H1 (cell line): ENCODE results near the gene LMAN1. TPM values are rescaled to one million over a fixed set of nuclear protein-coding genes. Genes with fewer than 3 reads are reported as not detected.

Experiments used
- CTCF ChIA-PET: fragments of 300-600 bp; sonication (Branson Sonifier 250); formaldehyde crosslinking; loops from one replicate; lab custom pipeline; 2021; ENCODE audit not compliant: partially characterized antibody; lab: Charles Lee
- POLR2A ChIA-PET: fragments of 300-600 bp; sonication (Branson Sonifier 250); formaldehyde crosslinking; loops from one replicate; lab custom pipeline; 2021; ENCODE audit warnings: inconsistent platforms; ENCODE audit not compliant: partially characterized antibody; lab: Charles Lee
- DNase-seq, 2 experiments: peaks; one replicate each; pipeline versions ENCODE4 v3.0.0 to v3.0.0-alpha.2; 2010 to 2022; ENCODE audit warnings: low spot score in 2 of 2, low read depth in 1 of 2, mixed read lengths in 1 of 2
- FAIRE-seq: peaks from 2 replicates; lab custom pipeline; 2011; peaks lifted over from hg19 to GRCh38; lab: Jason Lieb, UNC
- H2AFZ ChIP-seq: 2 replicates; pipeline ENCODE4 v1.8.1; 2012; ENCODE audit warnings: low read length, inconsistent platforms
- H2AK5ac ChIP-seq: 2 replicates; pipeline ENCODE4 v1.6.1; 2013; ENCODE audit warnings: low read depth, low read length
- H2BK120ac ChIP-seq: replicated peaks from 2 replicates; pipeline ENCODE3; 2013; ENCODE audit warnings: low read depth, low read length, inconsistent platforms
- H2BK12ac ChIP-seq: 2 replicates; pipeline ENCODE4 v1.6.1; 2013; ENCODE audit warnings: low read depth, low read length
- H2BK15ac ChIP-seq: 2 replicates; pipeline ENCODE4 v1.6.1; 2013; ENCODE audit warnings: low read length
- H2BK20ac ChIP-seq: 2 replicates; pipeline ENCODE4 v1.6.1; 2013; ENCODE audit warnings: low read length
- H2BK5ac ChIP-seq: 2 replicates; pipeline ENCODE4 v1.6.1; 2013; ENCODE audit warnings: low read depth, low read length
- H3K14ac ChIP-seq: 2 replicates; pipeline ENCODE4 v1.6.1; 2013; ENCODE audit warnings: inconsistent platforms; ENCODE audit not compliant: insufficient read length
- H3K18ac ChIP-seq: 2 replicates; pipeline ENCODE4 v1.6.1; 2013; ENCODE audit warnings: low read length; ENCODE audit errors: extremely low read depth
- H3K23ac ChIP-seq: 2 replicates; pipeline ENCODE4 v1.6.1; 2013; ENCODE audit warnings: inconsistent platforms; ENCODE audit not compliant: insufficient read length
- H3K23me2 ChIP-seq: 2 replicates; pipeline ENCODE4 v1.6.1; 2013; ENCODE audit warnings: low read depth, low read length
- H3K27ac ChIP-seq: 2 replicates; pipeline ENCODE4 v1.6.1; 2011; ENCODE audit warnings: low read depth, low read length, inconsistent platforms
- H3K27me3 ChIP-seq, 4 experiments: replicated peaks in 1 of 4; 1 replicate in 1 of 4; 2 replicates in 3 of 4; pipeline versions ENCODE4 v1.6.1 to v1.8.1; 2011 to 2013; ENCODE audit warnings: low read length in 3 of 4, mild to moderate bottlenecking in 3 of 4, inconsistent platforms in 2 of 4, mixed read lengths in 2 of 4, moderate library complexity in 1 of 4; ENCODE audit not compliant: control insufficient read depth in 3 of 4, insufficient read depth in 3 of 4; ENCODE audit errors: extremely low read depth in 1 of 4
- H3K36me3 ChIP-seq, 4 experiments: 2 replicates each; pipeline versions ENCODE4 v1.6.1 to v1.8.1; 2011 to 2013; ENCODE audit warnings: mild to moderate bottlenecking in 4 of 4, low read length in 3 of 4, moderate library complexity in 2 of 4, control low read depth in 1 of 4, inconsistent platforms in 1 of 4; ENCODE audit not compliant: insufficient read depth in 4 of 4, control insufficient read depth in 2 of 4
- H3K4ac ChIP-seq: replicated peaks from 2 replicates; pipeline ENCODE3; 2013; ENCODE audit warnings: low read length, low read depth, mixed read lengths, inconsistent platforms; ENCODE audit not compliant: insufficient read length
- H3K4me1 ChIP-seq, 4 experiments: replicated peaks in 1 of 4; 1 replicate in 1 of 4; 2 replicates in 3 of 4; pipeline versions ENCODE4 v1.6.1 to v1.8.1; 2011 to 2013; ENCODE audit warnings: low read length in 3 of 4, inconsistent platforms in 2 of 4, mixed read lengths in 1 of 4; ENCODE audit not compliant: insufficient read depth in 4 of 4, control insufficient read depth in 3 of 4
- H3K4me2 ChIP-seq, 2 experiments: 2 replicates each; pipeline versions ENCODE4 v1.6.1 to v1.8.1; 2011 to 2013; ENCODE audit warnings: low read depth in 2 of 2, low read length in 2 of 2, control low read depth in 1 of 2, inconsistent platforms in 1 of 2, mild to moderate bottlenecking in 1 of 2; ENCODE audit not compliant: insufficient read depth in 1 of 2
- H3K4me3 ChIP-seq, 4 experiments: fragments of 200-600, 300-600 bp in 1 of 4; sonication (generic), shearing (Covaris generic), sonication (Bioruptor Twin) in 1 of 4; 2 replicates each; pipeline versions ENCODE4 v1.5.1 to v1.8.1; 2011 to 2016; ENCODE audit warnings: low read length in 4 of 4, low read depth in 3 of 4, control low read depth in 2 of 4, inconsistent platforms in 2 of 4, mild to moderate bottlenecking in 2 of 4, mixed read lengths in 1 of 4, moderate library complexity in 1 of 4; ENCODE audit not compliant: insufficient read depth in 2 of 4; ENCODE audit errors: extremely low read depth in 1 of 4
- H3K56ac ChIP-seq: replicated peaks from 2 replicates; pipeline ENCODE3; 2013; ENCODE audit warnings: low read depth, mild to moderate bottlenecking, mixed read lengths, low read length, inconsistent platforms; ENCODE audit not compliant: insufficient read length
- H3K79me1 ChIP-seq: 2 replicates; pipeline ENCODE4 v1.6.1; 2013; ENCODE audit warnings: low read depth, low read length, control low read depth
- H3K79me2 ChIP-seq, 2 experiments: 2 replicates each; pipeline versions ENCODE4 v1.6.1 to v1.8.1; 2012 to 2013; ENCODE audit warnings: low read length in 2 of 2, mild to moderate bottlenecking in 2 of 2, inconsistent platforms in 1 of 2; ENCODE audit not compliant: insufficient read depth in 2 of 2, control insufficient read depth in 1 of 2
- H3K9ac ChIP-seq, 4 experiments: replicated peaks in 1 of 4; 1 replicate in 1 of 4; 2 replicates in 3 of 4; pipeline versions ENCODE4 v1.6.1 to v1.8.1; 2011 to 2013; ENCODE audit warnings: low read depth in 3 of 4, low read length in 3 of 4, control low read depth in 2 of 4, mild to moderate bottlenecking in 2 of 4, moderate library complexity in 2 of 4, inconsistent platforms in 1 of 4; ENCODE audit errors: extremely low read depth in 1 of 4
- H3K9me3 ChIP-seq, 2 experiments: 2 replicates each; pipeline versions ENCODE4 v1.6.1 to v1.8.1; 2012 to 2013; ENCODE audit warnings: mild to moderate bottlenecking in 2 of 2, moderate library complexity in 2 of 2, control low read depth in 1 of 2, inconsistent platforms in 1 of 2, low read depth in 1 of 2, low read length in 1 of 2, mixed read lengths in 1 of 2; ENCODE audit not compliant: insufficient read depth in 2 of 2
- H4K20me1 ChIP-seq, 2 experiments: replicated peaks in 1 of 2; 2 replicates each; pipeline versions ENCODE3 to v1.8.1; 2011 to 2013; ENCODE audit warnings: inconsistent platforms in 2 of 2, low read length in 2 of 2, mild to moderate bottlenecking in 1 of 2; ENCODE audit not compliant: insufficient read depth in 2 of 2, control insufficient read depth in 1 of 2
- H4K5ac ChIP-seq: 2 replicates; pipeline ENCODE4 v1.6.1; 2013; ENCODE audit warnings: low read length, low read depth, mixed read lengths, inconsistent platforms; ENCODE audit not compliant: insufficient read length
- H4K8ac ChIP-seq: 2 replicates; pipeline ENCODE4 v1.8.0; 2013; ENCODE audit warnings: mild to moderate bottlenecking, moderate library complexity, low read length, inconsistent platforms; ENCODE audit not compliant: insufficient read depth; ENCODE audit errors: extremely low read depth
- H4K91ac ChIP-seq: replicated peaks from 2 replicates; pipeline ENCODE3; 2013; ENCODE audit warnings: low read length, mixed read lengths, inconsistent platforms; ENCODE audit not compliant: insufficient read length
- ATF2 ChIP-seq: IDR thresholded peaks from 2 replicates; pipeline ENCODE4 v1.6.1; 2012; ENCODE audit warnings: low read length, inconsistent platforms
- BRCA1 ChIP-seq: IDR thresholded peaks from 2 replicates; pipeline ENCODE4 v1.6.1; 2012; ENCODE audit warnings: low read depth, low read length, improper control_type of control experiment
- CHD1 ChIP-seq: IDR thresholded peaks from 2 replicates; pipeline ENCODE4 v1.6.1; 2012; ENCODE audit warnings: low read depth, low read length, improper control_type of control experiment
- CREB1 ChIP-seq: IDR thresholded peaks from 2 replicates; pipeline ENCODE4 v1.6.1; 2012; ENCODE audit warnings: inconsistent platforms
- KDM1A ChIP-seq: fragments of 200-600, 300-600 bp; sonication (generic); IDR thresholded peaks from 2 replicates; pipeline ENCODE4 v1.7.1; 2016; ENCODE audit warnings: mild to moderate bottlenecking, low read length, borderline replicate concordance
- NANOG ChIP-seq: IDR thresholded peaks from 2 replicates; pipeline ENCODE4 v1.6.1; 2011; ENCODE audit warnings: low read length, low read depth, mild to moderate bottlenecking, inconsistent platforms; ENCODE audit not compliant: insufficient read depth, poor library complexity, severe bottlenecking
- POLR2A ChIP-seq, 2 experiments: IDR thresholded peaks; 1 replicate in 1 of 2; 2 replicates in 1 of 2; pipeline ENCODE4 v1.6.1; 2011; ENCODE audit warnings: low read depth in 2 of 2, low read length in 2 of 2, mild to moderate bottlenecking in 2 of 2; ENCODE audit errors: control extremely low read depth in 1 of 2
- POU5F1 ChIP-seq: IDR thresholded peaks from 2 replicates; pipeline ENCODE4 v1.6.1; 2011; ENCODE audit warnings: low read depth, mild to moderate bottlenecking, low read length, moderate library complexity
- SIRT6 ChIP-seq: IDR thresholded peaks from one replicate; pipeline ENCODE4 v1.7.1; 2012; ENCODE audit warnings: low read length, inconsistent platforms
- SP1 ChIP-seq: IDR thresholded peaks from 2 replicates; pipeline ENCODE4 v1.6.1; 2011; ENCODE audit warnings: low read depth, low read length
- TAF1 ChIP-seq: IDR thresholded peaks from 2 replicates; pipeline ENCODE4 v1.6.1; 2011; ENCODE audit warnings: mild to moderate bottlenecking, low read depth, low read length
- USF2 ChIP-seq: IDR thresholded peaks from 2 replicates; pipeline ENCODE4 v1.6.1; 2011; ENCODE audit warnings: low read length, improper control_type of control experiment
- WGBS, 2 experiments: shearing (Covaris generic) in 1 of 2; methylation state at CpG; one replicate each; pipeline versions ENCODE4 v1.1.6 to v1.1.7; 2013 to 2015; ENCODE audit warnings: low lambda C conversion rate in 2 of 2, mixed read lengths in 2 of 2, inconsistent platforms in 1 of 2, low coverage in 1 of 2, missing lambda C conversion rate in 1 of 2; ENCODE audit not compliant: insufficient replicate concordance in 2 of 2, insufficient coverage in 1 of 2, insufficient read length in 1 of 2; ENCODE audit errors: extremely low coverage in 1 of 2, missing lambda C conversion rate in 1 of 2; 5-methylcytosine and 5-hydroxymethylcytosine counted together
- polyA plus RNA-seq, 7 experiments: library from polyadenylated mRNA; depleted of rRNA in 3 of 7; stranded (reverse) in 5 of 7; unstranded in 2 of 7; fragments of >200 nt in 5 of 7; fragments of 200-250 nt in 2 of 7; gene quantifications; 1 replicate in 5 of 7; 2 replicates in 1 of 7; 4 replicates in 1 of 7; pipeline versions ENCODE4 v1.2.1 to v1.2.3, GENCODE V29; 2011 to 2013; ENCODE audit warnings: missing spikeins in 2 of 7, mixed read lengths in 2 of 7
- total RNA-seq: library from RNA; stranded (reverse); fragmentation: NEBNext Ultra II Directional; extraction: Animal tissue kit (Norgen Biotek cat#: 25700); gene quantifications from 2 replicates; pipeline ENCODE4 v1.2.1, GENCODE V29; 2021

Gene LMAN1
- total and polyA plus RNA-seq, 2 of the 8 experiments (the other 6 are each of a cell fraction or from before 2014, with no cell fraction given) = 20.3 to 73.6 TPM

GRCh38 chr18:59301929-59302328, 57.1 kb downstream of the LMAN1 start:
- H3K9me3 ChIP-seq = no peaks in the 10 kb centered on the region
- H3K56ac ChIP-seq = no peak overlapping the region
- H3K4me3 ChIP-seq = no peak overlapping the region
- H4K91ac ChIP-seq = no peak overlapping the region
- H3K4me1 ChIP-seq = no peaks in the 10 kb centered on the region
- no peak overlapping the region for H3K23ac ChIP-seq
- H3K79me2 ChIP-seq = no peaks in the 10 kb centered on the region
- H2BK15ac ChIP-seq = no peak overlapping the region
- H3K27me3 ChIP-seq = peaks cover 0 to 4% (median 3%) of the 10 kb centered on the region in 4 experiments; a peak in 4 of 7 replicates
- DNase-seq (no peak), FAIRE-seq (no peak)
- H2BK12ac ChIP-seq = no peak overlapping the region
- no peak overlapping the region for H4K5ac ChIP-seq
- H3K36me3 ChIP-seq = no peaks in the 10 kb centered on the region
- no peak overlapping the region for H3K27ac ChIP-seq
- H3K79me1 ChIP-seq = no peaks in the 10 kb centered on the region
- H3K18ac ChIP-seq = no peak overlapping the region
- no peak overlapping the region for H2AFZ ChIP-seq
- no peak overlapping the region for H4K8ac ChIP-seq
- POLR2A ChIA-PET = no interaction called here
- H2BK20ac ChIP-seq = no peak overlapping the region
- H3K4ac ChIP-seq = no peak overlapping the region
- no peak overlapping the region for H3K9ac ChIP-seq
- no peak overlapping the region for H3K14ac ChIP-seq
- H2BK5ac ChIP-seq = no peak overlapping the region
- TF ChIP-seq BRCA1 = no peak
- no peak for TF ChIP-seq ATF2
- TF ChIP-seq SP1 = no peak
- TF ChIP-seq USF2 = no peak
- no peak for TF ChIP-seq SIRT6
- no peak for TF ChIP-seq CREB1
- no peak for TF ChIP-seq CHD1
- TF ChIP-seq TAF1 = no peak
- TF ChIP-seq NANOG = no peak
- TF ChIP-seq KDM1A = no peak
- no peak for TF ChIP-seq POLR2A (IDR thresholded peaks at IDR 0.05; ENCODE audit: control extremely low read depth in 1 of 2, low read depth in 2 of 2, low read length in 2 of 2)
- TF ChIP-seq POU5F1 = no peak
- no peaks in the 10 kb centered on the region for H4K20me1 ChIP-seq
- CTCF ChIA-PET = interaction anchor here (1.1 to 3.6 kb wide), 7 partner anchors 9 to 101 kb away, joined by 3 to 19 read pairs (median 9); partner anchors contain the start of gene RAX
- WGBS, 2 experiments = 87% methylated on average over 4 of the region's 4 CpGs; no CpG with 5 or more reads in 1 of the 2 experiments
- no peak overlapping the region for H2BK120ac ChIP-seq
- H3K23me2 ChIP-seq = no peaks in the 10 kb centered on the region; the same call in 1 of the 2 replicates
- no peak overlapping the region for H3K4me2 ChIP-seq
- H2AK5ac ChIP-seq = no peak overlapping the region
